ENCODE measurements around the gene CNTNAP5.

The CNTNAP5 gene

GRCh38 chr2:124542932-124543640, 518.0 kb downstream of the CNTNAP5 start:
- no peak for DNase-seq (ENCODE audit: low read depth, low spot score)

- DNase-seq (ENCODE audit: low read depth, low spot score), result no peak
Measured at GRCh38 chr2:124547700-124548099, 522.6 kb downstream of the CNTNAP5 start.

- no peak for DNase-seq (ENCODE audit: low read depth, low spot score)
Measured at GRCh38 chr2:124558277-124558905, 533.3 kb downstream of the CNTNAP5 start.

- no peak for DNase-seq (ENCODE audit: low read depth, low spot score)
Measured at GRCh38 chr2:124559236-124559635, 534.1 kb downstream of the CNTNAP5 start.

- no peak for DNase-seq (ENCODE audit: low read depth, low spot score)
Measured at GRCh38 chr2:124560592-124561112, 535.6 kb downstream of the CNTNAP5 start.

GRCh38 chr2:124561486-124561885, 536.4 kb downstream of the CNTNAP5 start:
- no peak for DNase-seq (ENCODE audit: low read depth, low spot score)

GRCh38 chr2:124563426-124563825, 538.3 kb downstream of the CNTNAP5 start:
- DNase-seq (ENCODE audit: low read depth, low spot score), result no peak

- DNase-seq (ENCODE audit: low read depth, low spot score), result no peak
Measured at GRCh38 chr2:124566518-124566970, 541.5 kb downstream of the CNTNAP5 start.

GRCh38 chr2:124570872-124571271, 545.8 kb downstream of the CNTNAP5 start:
- DNase-seq (ENCODE audit: low read depth, low spot score), result no peak

GRCh38 chr2:124571836-124572235, 546.7 kb downstream of the CNTNAP5 start:
- no peak for DNase-seq (ENCODE audit: low read depth, low spot score)

GRCh38 chr2:124572934-124573634, 548.0 kb downstream of the CNTNAP5 start:
- no peak for DNase-seq (ENCODE audit: low read depth, low spot score)

- DNase-seq (ENCODE audit: low read depth, low spot score), result no peak
Measured at GRCh38 chr2:124575497-124575896, 550.4 kb downstream of the CNTNAP5 start.

- no peak for DNase-seq (ENCODE audit: low read depth, low spot score)
Measured at GRCh38 chr2:124580263-124580662, 555.2 kb downstream of the CNTNAP5 start.

- DNase-seq (ENCODE audit: low read depth, low spot score), result no peak
Measured at GRCh38 chr2:124582387-124582786, 557.3 kb downstream of the CNTNAP5 start.

GRCh38 chr2:124584615-124585014, 559.5 kb downstream of the CNTNAP5 start:
- DNase-seq (ENCODE audit: low read depth, low spot score), result no peak

GRCh38 chr2:124585277-124585676, 560.2 kb downstream of the CNTNAP5 start:
- no peak for DNase-seq (ENCODE audit: low read depth, low spot score)

- DNase-seq (ENCODE audit: low read depth, low spot score), result no peak
Measured at GRCh38 chr2:124586210-124586609, 561.1 kb downstream of the CNTNAP5 start.

GRCh38 chr2:124586835-124587234, 561.7 kb downstream of the CNTNAP5 start:
- no peak for DNase-seq (ENCODE audit: low read depth, low spot score)

GRCh38 chr2:124589971-124590370, 564.9 kb downstream of the CNTNAP5 start:
- DNase-seq (ENCODE audit: low read depth, low spot score), result no peak

GRCh38 chr2:124602759-124603158, 577.7 kb downstream of the CNTNAP5 start:
- DNase-seq (ENCODE audit: low read depth, low spot score), result no peak

GRCh38 chr2:124604940-124605339, 579.9 kb downstream of the CNTNAP5 start:
- DNase-seq (ENCODE audit: low read depth, low spot score), result no peak

GRCh38 chr2:124607679-124608078, 582.6 kb downstream of the CNTNAP5 start:
- no peak for DNase-seq (ENCODE audit: low read depth, low spot score)

All from activated CD4-positive, CD25-positive, alpha-beta regulatory T cell treated with anti-CD3 and anti-CD28 coated beads, Interleukin-2, amount 50 U/mL, for 16 hours (primary cell).